ENCODE measurements around the gene CNTRL.
"Not testable (repeated sequence)": the region's sequence is repeated elsewhere in the genome, so short reads cannot be mapped to it uniquely, and the experiment has no call there.

The CNTRL gene

GRCh38 chr9:121074370-121075250 is at the start of gene CNTRL:
CNTRL (plus strand) TSS chr9:121074955; CDS start chr9:121088327, 13,372 bp downstream.
- DNase-seq: peak; percentile 98

- no peak for DNase-seq
Measured at GRCh38 chr9:121026260-121026691, 48.5 kb upstream of the CNTRL start.

- DNase-seq: no peak
Measured at GRCh38 chr9:121026768-121027167, 48.0 kb upstream of the CNTRL start.

GRCh38 chr9:121028285-121028684 is 46.5 kb upstream of the CNTRL start:
- not testable (repeated sequence) for DNase-seq

- no peak for DNase-seq
Measured at GRCh38 chr9:121029469-121029868, 45.3 kb upstream of the CNTRL start.

GRCh38 chr9:121034529-121034928 is 40.2 kb upstream of the CNTRL start:
- no peak for DNase-seq

GRCh38 chr9:121035717-121036116 is 39.0 kb upstream of the CNTRL start:
- not testable (repeated sequence) for DNase-seq

GRCh38 chr9:121038362-121038761 is 36.4 kb upstream of the CNTRL start:
- no peak for DNase-seq

- no peak for DNase-seq
Measured at GRCh38 chr9:121038804-121039203, 36.0 kb upstream of the CNTRL start.

GRCh38 chr9:121048175-121048574 is 26.6 kb upstream of the CNTRL start:
- no peak for DNase-seq

- DNase-seq: no peak
Measured at GRCh38 chr9:121048618-121049017, 26.1 kb upstream of the CNTRL start.

- DNase-seq: no peak
Measured at GRCh38 chr9:121050128-121050988, 24.4 kb upstream of the CNTRL start, which contains the start of gene C5. C5 (minus strand) TSS chr9:121050275; CDS start chr9:121050246, 29 bp downstream.

- no peak for DNase-seq
Measured at GRCh38 chr9:121053544-121053943, 21.2 kb upstream of the CNTRL start.

- DNase-seq: no peak
Measured at GRCh38 chr9:121055642-121056143, 19.1 kb upstream of the CNTRL start.

GRCh38 chr9:121057821-121058220 is 16.9 kb upstream of the CNTRL start:
- no peak for DNase-seq

GRCh38 chr9:121059513-121059912 is 15.2 kb upstream of the CNTRL start:
- no peak for DNase-seq

GRCh38 chr9:121059998-121060636 is 14.6 kb upstream of the CNTRL start:
- DNase-seq: peak; percentile 57

GRCh38 chr9:121066850-121067249 is 7.9 kb upstream of the CNTRL start:
- DNase-seq: no peak

GRCh38 chr9:121067640-121068039 is 7.1 kb upstream of the CNTRL start:
- DNase-seq: no peak

- no peak for DNase-seq
Measured at GRCh38 chr9:121069396-121069795, 5.4 kb upstream of the CNTRL start.

- DNase-seq: no peak
Measured at GRCh38 chr9:121071370-121071755, 3.4 kb upstream of the CNTRL start.

- DNase-seq: no peak
Measured at GRCh38 chr9:121071756-121072421, 2.9 kb upstream of the CNTRL start.
